Breast epithelium (tissue), 4 donors: ENCODE results near the gene C16orf74. TPM values are rescaled to one million over a fixed set of nuclear protein-coding genes. Genes with fewer than 3 reads are reported as not detected.

Experiments
- DNase-seq, 2 donors: peaks; one replicate each; pipeline ENCODE4 v3.0.0-alpha.2; 2019; ENCODE audit warnings: low spot score in 2 of 2
- H3K27ac ChIP-seq, 2 donors: fragments of 200-600 bp; sonication (generic) in 1 of 2; one replicate each; pipeline ENCODE4 v1.5.1; 2016 to 2019; ENCODE audit warnings: mild to moderate bottlenecking in 1 of 2
- H3K27me3 ChIP-seq, 2 donors: fragments of 200-600 bp; sonication (generic) in 1 of 2; one replicate each; pipeline versions ENCODE4 v1.5.1 to v1.6.0; 2017 to 2019; ENCODE audit warnings: control low read depth in 1 of 2, mild to moderate bottlenecking in 1 of 2
- H3K36me3 ChIP-seq: fragments of 200-600 bp; one replicate; pipeline ENCODE4 v1.5.1; 2019
- H3K4me1 ChIP-seq, 2 donors: fragments of 200-600 bp; sonication (generic); one replicate each; pipeline ENCODE4 v1.5.1; 2016 to 2019; ENCODE audit warnings: control low read depth in 1 of 2
- H3K4me3 ChIP-seq, 3 donors: fragments of 200-600 bp; sonication (generic); 1 replicate in 2 of 3; 2 replicates in 1 of 3; pipeline ENCODE4 v1.5.1; 2016 to 2019; ENCODE audit warnings: mild to moderate bottlenecking in 3 of 3, moderate library complexity in 2 of 3
- H3K9me3 ChIP-seq, 2 donors: fragments of 200-600 bp; sonication (generic) in 1 of 2; one replicate each; pipeline ENCODE4 v1.5.1; 2016 to 2019; ENCODE audit warnings: control low read depth in 1 of 2
- CTCF ChIP-seq, 3 donors: fragments of 450-650 bp; IDR thresholded peaks; one replicate each; pipeline ENCODE4 v1.5.1; 2016 to 2017; ENCODE audit warnings: antibody characterized with exemption in 3 of 3, mild to moderate bottlenecking in 3 of 3, moderate library complexity in 3 of 3
- POLR2A ChIP-seq: fragments of 450-650 bp; IDR thresholded peaks from one replicate; pipeline ENCODE4 v1.6.1; 2016; ENCODE audit warnings: antibody characterized with exemption, mild to moderate bottlenecking, moderate library complexity
- POLR2AphosphoS5 ChIP-seq, 3 donors: sonication (generic); formaldehyde crosslinking; IDR thresholded peaks; one replicate each; pipeline ENCODE4 v1.6.1; 2017; ENCODE audit warnings: antibody characterized with exemption in 3 of 3
- intact Hi-C: fragments of 100-400 bp; cut with DNase I; formaldehyde crosslinking; loops from one replicate; pipeline ENCODE4 v1.15.1; 2023; ENCODE audit warnings: low total_unique reads
- total RNA-seq, 3 donors: library from RNA; depleted of rRNA; stranded (reverse); fragments of >200 nt; gene quantifications; one replicate each; pipeline ENCODE4 v1.1.0, GENCODE V29; 2016

The C16orf74 gene
- total RNA-seq, 3 donors from 2014 or later, result 0.80 to 7.2 (median 6.7) TPM

- DNase-seq, result no peak
- H3K9me3 ChIP-seq, result no peaks in the 10 kb centered on the region
- no peak overlapping the region for H3K27ac ChIP-seq
- peaks cover 0 to 4% of the 10 kb centered on the region in 2 donors for H3K4me1 ChIP-seq
- intact Hi-C loops, result no loop called here
- TF ChIP-seq POLR2A (no peak), POLR2AphosphoS5 (IDR thresholded peaks at IDR 0.05) (no peak), CTCF (IDR thresholded peaks at IDR 0.05) (no peak)
- no peaks in the 10 kb centered on the region for H3K27me3 ChIP-seq
- H3K36me3 ChIP-seq, result no peaks in the 10 kb centered on the region
- H3K4me3 ChIP-seq, result peak overlapping the region; percentile 55 to 76 (median 67)
Observed at GRCh38 chr16:85689285-85689949, 61.5 kb downstream of the C16orf74 start.

GRCh38 chr16:85688586-85689284 is 62.2 kb downstream of the C16orf74 start, which contains the start of gene GINS2:
Gene GINS2 (minus strand): TSS chr16:85688954. CDS start chr16:85688898, 56 bp downstream.
- H3K4me3 ChIP-seq, result peak within 1 kb of the TSS; percentile 55 to 76 (median 67)

GRCh38 chr16:85687651-85688471 is 63.0 kb downstream of the C16orf74 start:
- intact Hi-C loops, result no loop called here
- H3K27me3 ChIP-seq, result no peaks in the 10 kb centered on the region
- H3K4me3 ChIP-seq, result peak overlapping the region; percentile 55 to 76 (median 67)
- H3K9me3 ChIP-seq, result no peaks in the 10 kb centered on the region
- TF ChIP-seq CTCF (IDR thresholded peaks at IDR 0.05) (no peak), POLR2A (no peak), POLR2AphosphoS5 (IDR thresholded peaks at IDR 0.05) (no peak)
- no peak for DNase-seq
- H3K4me1 ChIP-seq, result peaks cover 0 to 4% of the 10 kb centered on the region in 2 donors
- no peak overlapping the region for H3K27ac ChIP-seq
- H3K36me3 ChIP-seq, result no peaks in the 10 kb centered on the region

More at GRCh38 chr16:85688586-85689284, 62.2 kb downstream of the C16orf74 start, which contains the start of gene GINS2:
- DNase-seq, result peak; percentile 87 to 89
- Histone ChIP-seq H3K36me3 (no peaks in the 10 kb centered on the region), H3K27ac (no peak within 1 kb of the TSS), H3K9me3 (no peaks in the 10 kb centered on the region), H3K27me3 (no peaks in the 10 kb centered on the region), H3K4me1 (peaks cover 0 to 4% of the 10 kb centered on the region in 2 donors)
- intact Hi-C loops, result no loop called here
- TF ChIP-seq CTCF (IDR thresholded peaks at IDR 0.05) (no peak), POLR2A (no peak), POLR2AphosphoS5 (IDR thresholded peaks at IDR 0.05) (no peak)

GRCh38 chr16:85686912-85687591 is 63.8 kb downstream of the C16orf74 start:
- no peak for DNase-seq
- Histone ChIP-seq H3K9me3 (no peaks in the 10 kb centered on the region), H3K4me1 (peaks cover 0 to 4% of the 10 kb centered on the region in 2 donors), H3K27me3 (no peaks in the 10 kb centered on the region), H3K36me3 (no peaks in the 10 kb centered on the region), H3K4me3 (no peak overlapping the region), H3K27ac (no peak overlapping the region)
- TF ChIP-seq CTCF (IDR thresholded peaks at IDR 0.05) (no peak), POLR2AphosphoS5 (IDR thresholded peaks at IDR 0.05) (no peak), POLR2A (no peak)
- intact Hi-C loops, result no loop called here
